H1 (cell line): Measurements from ENCODE around the gene TCF21.

ENCODE experiments used
- BCL11A ChIP-seq, 2 experiments: IDR thresholded peaks; one replicate each; pipeline ENCODE4 v1.6.1; 2011; ENCODE audit warnings: low read depth in 2 of 2, low read length in 2 of 2, mild to moderate bottlenecking in 2 of 2
- E2F6 ChIP-seq: IDR thresholded peaks from 2 replicates; pipeline ENCODE4 v1.6.1; 2012; ENCODE audit warnings: inconsistent platforms
- EP300 ChIP-seq, 2 experiments: IDR thresholded peaks; 1 replicate in 1 of 2; 2 replicates in 1 of 2; pipeline ENCODE4 v1.6.1; 2011 to 2012; ENCODE audit warnings: low read depth in 2 of 2, low read length in 2 of 2, mild to moderate bottlenecking in 2 of 2, borderline replicate concordance in 1 of 2, inconsistent platforms in 1 of 2, moderate library complexity in 1 of 2
- GABPA ChIP-seq: IDR thresholded peaks from 2 replicates; pipeline ENCODE4 v1.6.1; 2011; ENCODE audit warnings: mild to moderate bottlenecking, low read length, moderate library complexity, borderline replicate concordance; ENCODE audit not compliant: insufficient read depth
- JUN ChIP-seq: IDR thresholded peaks from 2 replicates; pipeline ENCODE4 v1.6.1; 2011; ENCODE audit warnings: low read depth, mild to moderate bottlenecking, improper control_type of control experiment, low read length
- KDM1A ChIP-seq: fragments of 200-600, 300-600 bp; sonication (generic); IDR thresholded peaks from 2 replicates; pipeline ENCODE4 v1.7.1; 2016; ENCODE audit warnings: mild to moderate bottlenecking, low read length, borderline replicate concordance
- POLR2A ChIP-seq, 2 experiments: IDR thresholded peaks; 1 replicate in 1 of 2; 2 replicates in 1 of 2; pipeline ENCODE4 v1.6.1; 2011; ENCODE audit warnings: low read depth in 2 of 2, low read length in 2 of 2, mild to moderate bottlenecking in 2 of 2; ENCODE audit errors: control extremely low read depth in 1 of 2
- SIN3A ChIP-seq, 2 experiments: IDR thresholded peaks in 1 of 2; conservative IDR thresholded peaks in 1 of 2; 2 replicates each; pipeline ENCODE4 v1.6.1; 2011 to 2012; ENCODE audit warnings: low read length in 2 of 2, improper control_type of control experiment in 1 of 2, low read depth in 1 of 2, mild to moderate bottlenecking in 1 of 2
- TF ChIP-seq, protein P1 (sequence below), 3 experiments: IDR thresholded peaks; 1 replicate in 2 of 3; 2 replicates in 1 of 3; pipeline versions ENCODE4 v1.5.1 to v1.6.1; 2011; ENCODE audit warnings: low read length in 3 of 3, mild to moderate bottlenecking in 3 of 3, inconsistent platforms in 2 of 3, low read depth in 1 of 3, moderate library complexity in 1 of 3; ENCODE audit not compliant: insufficient read depth in 1 of 3; ENCODE audit errors: control extremely low read depth in 1 of 3

GRCh38 chr6:133899556-133899955 lies 10.6 kb downstream of the TCF21 start:
- TF ChIP-seq, protein P1, sequence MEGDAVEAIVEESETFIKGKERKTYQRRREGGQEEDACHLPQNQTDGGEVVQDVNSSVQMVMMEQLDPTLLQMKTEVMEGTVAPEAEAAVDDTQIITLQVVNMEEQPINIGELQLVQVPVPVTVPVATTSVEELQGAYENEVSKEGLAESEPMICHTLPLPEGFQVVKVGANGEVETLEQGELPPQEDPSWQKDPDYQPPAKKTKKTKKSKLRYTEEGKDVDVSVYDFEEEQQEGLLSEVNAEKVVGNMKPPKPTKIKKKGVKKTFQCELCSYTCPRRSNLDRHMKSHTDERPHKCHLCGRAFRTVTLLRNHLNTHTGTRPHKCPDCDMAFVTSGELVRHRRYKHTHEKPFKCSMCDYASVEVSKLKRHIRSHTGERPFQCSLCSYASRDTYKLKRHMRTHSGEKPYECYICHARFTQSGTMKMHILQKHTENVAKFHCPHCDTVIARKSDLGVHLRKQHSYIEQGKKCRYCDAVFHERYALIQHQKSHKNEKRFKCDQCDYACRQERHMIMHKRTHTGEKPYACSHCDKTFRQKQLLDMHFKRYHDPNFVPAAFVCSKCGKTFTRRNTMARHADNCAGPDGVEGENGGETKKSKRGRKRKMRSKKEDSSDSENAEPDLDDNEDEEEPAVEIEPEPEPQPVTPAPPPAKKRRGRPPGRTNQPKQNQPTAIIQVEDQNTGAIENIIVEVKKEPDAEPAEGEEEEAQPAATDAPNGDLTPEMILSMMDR (IDR thresholded peaks at IDR 0.05; ENCODE audit: control extremely low read depth in 1 of 3, insufficient read depth in 1 of 3, low read depth in 1 of 3, low read length in 3 of 3), result no peak
- TF ChIP-seq EP300 (IDR thresholded peaks at IDR 0.05; ENCODE audit: borderline replicate concordance in 1 of 2, low read depth in 2 of 2, low read length in 2 of 2) (no peak), KDM1A (no peak), BCL11A (IDR thresholded peaks at IDR 0.05; ENCODE audit: low read depth in 2 of 2, low read length in 2 of 2) (no peak), SIN3A (conservative IDR thresholded peaks at IDR 0.05 in 1 of 2, IDR thresholded peaks at IDR 0.05 in 1 of 2; ENCODE audit: low read depth in 1 of 2, low read length in 2 of 2) (no peak), POLR2A (IDR thresholded peaks at IDR 0.05; ENCODE audit: control extremely low read depth in 1 of 2, low read depth in 2 of 2, low read length in 2 of 2) (no peak), GABPA (no peak), E2F6 (no peak), JUN (no peak)
